ENCODE data around the gene KRT10.

Gene KRT10

GRCh38 chr17:40850293-40850972 is 28.0 kb upstream of the KRT10 start:
- Histone ChIP-seq H3K27me3 (ENCODE audit: insufficient read depth, low read length) (peaks cover 6% of the 10 kb centered on the region), H3K9me3 (ENCODE audit: insufficient read depth, low read depth, low read length) (no peaks in the 10 kb centered on the region), H3K4me3 (ENCODE audit: low read length) (no peak overlapping the region), H3K36me3 (ENCODE audit: insufficient read depth, low read depth, low read length) (no peaks in the 10 kb centered on the region), H3K27ac (ENCODE audit: low read length) (no peak overlapping the region), H3K9ac (ENCODE audit: low read depth, low read length) (no peak overlapping the region), H3K4me1 (ENCODE audit: insufficient read depth, low read length) (peaks cover 11% of the 10 kb centered on the region; the same call in 1 of the 2 replicates)

GRCh38 chr17:40849723-40850122 is 27.3 kb upstream of the KRT10 start:
- H3K27ac ChIP-seq (ENCODE audit: low read length) = no peak overlapping the region
- no peaks in the 10 kb centered on the region for H3K36me3 ChIP-seq (ENCODE audit: insufficient read depth, low read depth, low read length)
- H3K9me3 ChIP-seq (ENCODE audit: insufficient read depth, low read depth, low read length) = no peaks in the 10 kb centered on the region
- peaks cover 11% of the 10 kb centered on the region; the same call in 1 of the 2 replicates for H3K4me1 ChIP-seq (ENCODE audit: insufficient read depth, low read length)
- H3K4me3 ChIP-seq (ENCODE audit: low read length) = no peak overlapping the region
- no peak overlapping the region for H3K9ac ChIP-seq (ENCODE audit: low read depth, low read length)
- H3K27me3 ChIP-seq (ENCODE audit: insufficient read depth, low read length) = peaks cover 13% of the 10 kb centered on the region

DNA sequence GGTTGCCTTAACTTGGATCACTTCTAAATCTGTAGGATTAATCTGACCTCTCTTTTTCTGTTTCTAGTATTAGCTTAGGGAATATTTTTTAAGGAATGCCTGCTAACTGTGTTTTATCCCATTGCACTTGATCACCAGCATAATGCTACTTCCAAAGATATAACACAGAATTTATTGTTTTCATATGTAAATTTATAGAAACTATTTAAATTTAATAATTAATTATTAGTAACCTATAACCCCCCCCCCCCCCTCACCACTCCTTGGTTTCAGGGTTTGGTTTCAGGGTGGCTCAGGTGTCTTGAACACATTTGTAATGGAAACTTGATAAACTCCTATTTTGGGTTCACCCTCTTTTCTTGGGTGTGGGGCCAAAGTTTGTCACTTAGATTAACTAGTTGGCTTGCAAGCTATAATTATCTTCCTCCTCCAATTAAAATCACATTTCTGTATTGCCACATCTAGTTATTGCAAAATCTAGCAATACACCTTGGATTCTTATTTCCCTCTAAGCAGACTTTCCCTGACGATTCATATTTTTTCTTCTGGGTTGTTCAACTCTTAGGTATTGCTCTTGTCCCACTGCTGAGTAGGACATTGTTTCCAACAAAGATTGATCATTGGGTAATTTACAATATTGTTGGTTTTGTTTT is 26.3 kb upstream of the KRT10 start:
- H3K9ac ChIP-seq (ENCODE audit: low read depth, low read length) = no peak overlapping the region
- H3K27ac ChIP-seq (ENCODE audit: low read length) = no peak overlapping the region
- peaks cover 20% of the 10 kb centered on the region for H3K27me3 ChIP-seq (ENCODE audit: insufficient read depth, low read length)
- no peak overlapping the region for H3K4me3 ChIP-seq (ENCODE audit: low read length)
- H3K4me1 ChIP-seq (ENCODE audit: insufficient read depth, low read length) = peaks cover 8% of the 10 kb centered on the region; the same call in 1 of the 2 replicates
- H3K36me3 ChIP-seq (ENCODE audit: insufficient read depth, low read depth, low read length) = no peaks in the 10 kb centered on the region
- no peaks in the 10 kb centered on the region for H3K9me3 ChIP-seq (ENCODE audit: insufficient read depth, low read depth, low read length)

- H3K4me3 ChIP-seq (ENCODE audit: low read length) = no peak overlapping the region
- H3K36me3 ChIP-seq (ENCODE audit: insufficient read depth, low read depth, low read length) = no peaks in the 10 kb centered on the region
- H3K27ac ChIP-seq (ENCODE audit: low read length) = no peak overlapping the region
- no peak overlapping the region for H3K9ac ChIP-seq (ENCODE audit: low read depth, low read length)
- peaks cover 34% of the 10 kb centered on the region for H3K27me3 ChIP-seq (ENCODE audit: insufficient read depth, low read length)
- no peaks in the 10 kb centered on the region for H3K4me1 ChIP-seq (ENCODE audit: insufficient read depth, low read length)
- no peaks in the 10 kb centered on the region for H3K9me3 ChIP-seq (ENCODE audit: insufficient read depth, low read depth, low read length)
Observed at GRCh38 chr17:40846515-40847144, 24.2 kb upstream of the KRT10 start.

DNA sequence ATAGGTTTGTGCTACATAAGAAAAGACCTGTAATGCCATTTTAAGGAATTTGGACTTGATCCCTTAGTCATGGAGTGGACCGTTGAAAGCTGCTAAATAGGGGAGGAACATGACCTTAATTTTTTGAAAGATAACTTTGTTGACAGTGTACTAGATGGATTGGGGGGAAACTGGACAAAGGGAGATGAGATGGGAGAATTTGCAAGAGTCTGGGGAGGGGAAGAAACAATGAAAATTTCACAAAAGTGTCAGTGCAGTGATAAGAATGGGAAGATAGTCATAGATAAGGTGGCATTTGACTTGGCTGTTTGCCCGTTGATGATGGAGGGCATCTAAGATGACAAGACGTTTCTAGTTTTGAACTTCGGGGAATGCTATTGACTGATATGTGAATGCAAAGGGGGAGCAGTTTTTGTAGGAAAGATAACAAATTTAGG is 22.3 kb upstream of the KRT10 start:
- Histone ChIP-seq H3K4me3 (ENCODE audit: low read length) (no peak overlapping the region), H3K27me3 (ENCODE audit: insufficient read depth, low read length) (peaks cover 40% of the 10 kb centered on the region), H3K27ac (ENCODE audit: low read length) (no peak overlapping the region), H3K9ac (ENCODE audit: low read depth, low read length) (no peak overlapping the region), H3K4me1 (ENCODE audit: insufficient read depth, low read length) (no peaks in the 10 kb centered on the region), H3K36me3 (ENCODE audit: insufficient read depth, low read depth, low read length) (no peaks in the 10 kb centered on the region), H3K9me3 (ENCODE audit: insufficient read depth, low read depth, low read length) (no peaks in the 10 kb centered on the region)

- Histone ChIP-seq H3K27ac (ENCODE audit: low read length) (no peak overlapping the region), H3K36me3 (ENCODE audit: insufficient read depth, low read depth, low read length) (no peaks in the 10 kb centered on the region), H3K9ac (ENCODE audit: low read depth, low read length) (no peak overlapping the region), H3K9me3 (ENCODE audit: insufficient read depth, low read depth, low read length) (no peaks in the 10 kb centered on the region), H3K4me3 (ENCODE audit: low read length) (no peak overlapping the region), H3K27me3 (ENCODE audit: insufficient read depth, low read length) (peaks cover 55% of the 10 kb centered on the region), H3K4me1 (ENCODE audit: insufficient read depth, low read length) (no peaks in the 10 kb centered on the region)
Observed at GRCh38 chr17:40843242-40843641, 20.8 kb upstream of the KRT10 start.

- Histone ChIP-seq H3K27ac (ENCODE audit: low read length) (no peak overlapping the region), H3K36me3 (ENCODE audit: insufficient read depth, low read depth, low read length) (no peaks in the 10 kb centered on the region), H3K9me3 (ENCODE audit: insufficient read depth, low read depth, low read length) (no peaks in the 10 kb centered on the region), H3K4me1 (ENCODE audit: insufficient read depth, low read length) (no peaks in the 10 kb centered on the region), H3K4me3 (ENCODE audit: low read length) (no peak overlapping the region), H3K27me3 (ENCODE audit: insufficient read depth, low read length) (peaks cover 71% of the 10 kb centered on the region), H3K9ac (ENCODE audit: low read depth, low read length) (no peak overlapping the region)
Observed at GRCh38 chr17:40841246-40841645, 18.8 kb upstream of the KRT10 start.

GRCh38 chr17:40839194-40839593 is 16.8 kb upstream of the KRT10 start:
- peaks cover 5% of the 10 kb centered on the region; the same call in 1 of the 2 replicates for H3K36me3 ChIP-seq (ENCODE audit: insufficient read depth, low read depth, low read length)
- H3K9ac ChIP-seq (ENCODE audit: low read depth, low read length) = no peak overlapping the region
- H3K27ac ChIP-seq (ENCODE audit: low read length) = no peak overlapping the region
- H3K9me3 ChIP-seq (ENCODE audit: insufficient read depth, low read depth, low read length) = no peaks in the 10 kb centered on the region
- peaks cover 68% of the 10 kb centered on the region for H3K27me3 ChIP-seq (ENCODE audit: insufficient read depth, low read length)
- no peaks in the 10 kb centered on the region for H3K4me1 ChIP-seq (ENCODE audit: insufficient read depth, low read length)
- no peak overlapping the region for H3K4me3 ChIP-seq (ENCODE audit: low read length)

GRCh38 chr17:40836020-40836419 is 13.6 kb upstream of the KRT10 start:
- no peaks in the 10 kb centered on the region for H3K4me1 ChIP-seq (ENCODE audit: insufficient read depth, low read length)
- H3K27me3 ChIP-seq (ENCODE audit: insufficient read depth, low read length) = peaks cover 83% of the 10 kb centered on the region
- no peak overlapping the region for H3K27ac ChIP-seq (ENCODE audit: low read length)
- no peak overlapping the region for H3K9ac ChIP-seq (ENCODE audit: low read depth, low read length)
- H3K4me3 ChIP-seq (ENCODE audit: low read length) = no peak overlapping the region
- H3K9me3 ChIP-seq (ENCODE audit: insufficient read depth, low read depth, low read length) = no peaks in the 10 kb centered on the region
- H3K36me3 ChIP-seq (ENCODE audit: insufficient read depth, low read depth, low read length) = peaks cover 5% of the 10 kb centered on the region; the same call in 1 of the 2 replicates

DNA sequence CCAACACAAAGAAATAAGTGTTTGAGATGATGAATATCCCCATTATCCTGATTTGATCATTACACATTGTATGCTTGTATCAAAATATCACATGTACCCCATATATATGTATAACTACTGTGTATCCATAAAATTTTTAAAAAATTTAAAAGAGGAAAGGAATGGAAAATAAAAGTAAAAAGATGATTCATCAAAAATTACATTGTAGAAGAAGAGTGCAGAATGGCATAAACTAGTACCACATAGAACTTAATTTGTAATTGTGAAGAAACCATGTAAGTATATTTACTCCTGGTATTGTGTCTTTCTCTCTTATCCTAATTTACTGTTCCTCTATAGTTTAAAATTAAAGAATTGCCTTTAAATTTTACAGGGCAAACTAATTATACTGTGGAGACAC is 11.5 kb upstream of the KRT10 start:
- Histone ChIP-seq H3K9ac (ENCODE audit: low read depth, low read length) (no peak overlapping the region), H3K4me1 (ENCODE audit: insufficient read depth, low read length) (no peaks in the 10 kb centered on the region), H3K4me3 (ENCODE audit: low read length) (no peak overlapping the region), H3K9me3 (ENCODE audit: insufficient read depth, low read depth, low read length) (no peaks in the 10 kb centered on the region), H3K36me3 (ENCODE audit: insufficient read depth, low read depth, low read length) (peaks cover 5% of the 10 kb centered on the region; the same call in 1 of the 2 replicates), H3K27ac (ENCODE audit: low read length) (no peak overlapping the region), H3K27me3 (ENCODE audit: insufficient read depth, low read length) (peaks cover 77% of the 10 kb centered on the region)

- peaks cover 70% of the 10 kb centered on the region for H3K27me3 ChIP-seq (ENCODE audit: insufficient read depth, low read length)
- no peak overlapping the region for H3K4me3 ChIP-seq (ENCODE audit: low read length)
- no peaks in the 10 kb centered on the region for H3K9me3 ChIP-seq (ENCODE audit: insufficient read depth, low read depth, low read length)
- H3K4me1 ChIP-seq (ENCODE audit: insufficient read depth, low read length) = no peaks in the 10 kb centered on the region
- no peak overlapping the region for H3K9ac ChIP-seq (ENCODE audit: low read depth, low read length)
- peaks cover 5% of the 10 kb centered on the region; the same call in 1 of the 2 replicates for H3K36me3 ChIP-seq (ENCODE audit: insufficient read depth, low read depth, low read length)
- H3K27ac ChIP-seq (ENCODE audit: low read length) = no peak overlapping the region
Observed at GRCh38 chr17:40832840-40833239, 10.4 kb upstream of the KRT10 start.
